Measurements from ENCODE around the gene MYG1. TPM values are rescaled to one million over a fixed set of nuclear protein-coding genes. Genes with fewer than 3 reads are reported as not detected.
A peak's percentile ranks its signal among the peaks of the same experiment; 100 is the strongest.

MYG1 gene
- 45.4 TPM for polyA plus RNA-seq (2013, experiment 1 of 2; ENCODE audit: insufficient read length)
- polyA plus RNA-seq (2013, experiment 2 of 2; ENCODE audit: insufficient read length) = 48.9 TPM

GRCh38 chr12:53299454-53300180 is at the start of gene MYG1:
TSS of gene MYG1 (plus strand) at chr12:53299695. CDS start at chr12:53299738, 43 bp downstream.
- peak; percentile 86 for DNase-seq

GRCh38 chr12:53251477-53252348 is 47.8 kb upstream of the MYG1 start:
- peak; percentile 72 for DNase-seq

GRCh38 chr12:53252349-53252916 is 47.1 kb upstream of the MYG1 start:
- no peak for DNase-seq

- no peak for DNase-seq
Measured at GRCh38 chr12:53253298-53253697, 46.2 kb upstream of the MYG1 start.

- DNase-seq = no peak
Measured at GRCh38 chr12:53254816-53255545, 44.5 kb upstream of the MYG1 start.

GRCh38 chr12:53255996-53256395 is 43.5 kb upstream of the MYG1 start:
- DNase-seq = no peak

GRCh38 chr12:53258541-53259539 is 40.7 kb upstream of the MYG1 start:
- no peak for DNase-seq

GRCh38 chr12:53259891-53260290 is 39.6 kb upstream of the MYG1 start:
- DNase-seq = no peak

GRCh38 chr12:53265783-53266182 is 33.7 kb upstream of the MYG1 start:
- no peak for DNase-seq

- no peak for DNase-seq
Measured at GRCh38 chr12:53267306-53267998, 32.0 kb upstream of the MYG1 start.

GRCh38 chr12:53267999-53268629 is 31.4 kb upstream of the MYG1 start, which contains the start of gene ESPL1:
TSS of gene ESPL1 (plus strand) at chr12:53268299. CDS start at chr12:53268767, 468 bp downstream.
- peak; percentile 73 for DNase-seq

GRCh38 chr12:53268630-53269562 is 30.6 kb upstream of the MYG1 start:
- no peak for DNase-seq

GRCh38 chr12:53274445-53274844 is 25.1 kb upstream of the MYG1 start:
- DNase-seq = no peak

GRCh38 chr12:53276511-53276910 is 23.0 kb upstream of the MYG1 start:
- no peak for DNase-seq

- DNase-seq = no peak
Measured at GRCh38 chr12:53277981-53278380, 21.5 kb upstream of the MYG1 start.

- DNase-seq = no peak
Measured at GRCh38 chr12:53279283-53279869, 20.1 kb upstream of the MYG1 start.

GRCh38 chr12:53279888-53280498 is 19.5 kb upstream of the MYG1 start:
- no peak for DNase-seq

- DNase-seq = no peak
Measured at GRCh38 chr12:53286448-53286847, 13.0 kb upstream of the MYG1 start.

Data from fibroblast of skin of abdomen (primary cell).